Astrocyte (in vitro differentiated cells and primary cell): ENCODE results near the gene TBKBP1. TPM values are rescaled to one million over a fixed set of nuclear protein-coding genes. Genes with fewer than 3 reads are reported as not detected.

Experiments
- DNase-seq: peaks from one replicate; pipeline ENCODE4 v3.0.0-alpha.2; 2010; ENCODE audit warnings: low read depth
- FAIRE-seq: peaks from 2 replicates; lab custom pipeline; 2011; peaks lifted over from hg19 to GRCh38; lab: Jason Lieb, UNC
- H2AFZ ChIP-seq: 2 replicates; pipeline ENCODE4 v1.6.0; 2012; ENCODE audit warnings: low read depth, low read length, inconsistent platforms
- H3K27ac ChIP-seq: 2 replicates; pipeline ENCODE4 v1.5.1; 2011; ENCODE audit warnings: low read depth, low read length, inconsistent platforms
- H3K27me3 ChIP-seq: 2 replicates; pipeline ENCODE4 v1.6.0; 2011; ENCODE audit warnings: low read length, inconsistent platforms; ENCODE audit not compliant: insufficient read depth
- H3K36me3 ChIP-seq: 2 replicates; pipeline ENCODE4 v1.5.1; 2011; ENCODE audit warnings: low read length, inconsistent platforms; ENCODE audit not compliant: insufficient read depth
- H3K4me1 ChIP-seq: 2 replicates; pipeline ENCODE4 v1.5.1; 2011; ENCODE audit warnings: low read length, inconsistent platforms; ENCODE audit not compliant: insufficient read depth
- H3K4me2 ChIP-seq: 2 replicates; pipeline ENCODE4 v1.6.0; 2012; ENCODE audit warnings: low read length, inconsistent platforms
- H3K4me3 ChIP-seq: 2 replicates; pipeline ENCODE4 v1.5.1; 2011; ENCODE audit warnings: low read depth, mild to moderate bottlenecking, low read length, inconsistent platforms; ENCODE audit not compliant: insufficient read depth
- H3K79me2 ChIP-seq: 2 replicates; pipeline ENCODE4 v1.6.0; 2012; ENCODE audit warnings: mild to moderate bottlenecking, low read length, inconsistent platforms; ENCODE audit not compliant: insufficient read depth
- H3K9ac ChIP-seq: 2 replicates; pipeline ENCODE4 v1.6.0; 2012; ENCODE audit warnings: mild to moderate bottlenecking, low read length, inconsistent platforms
- H3K9me3 ChIP-seq: 2 replicates; pipeline ENCODE4 v1.5.1; 2012; ENCODE audit warnings: low read depth, mild to moderate bottlenecking, low read length, inconsistent platforms; ENCODE audit not compliant: insufficient read depth
- H4K20me1 ChIP-seq: 2 replicates; pipeline ENCODE4 v1.6.0; 2012; ENCODE audit warnings: low read length, inconsistent platforms; ENCODE audit not compliant: insufficient read depth
- H3K27ac Mint-ChIP-seq: one replicate; pipeline ENCODE4 v1.8.0; 2021; ENCODE audit warnings: mild to moderate bottlenecking, mixed read lengths; ENCODE audit not compliant: unreplicated experiment
- H3K27me3 Mint-ChIP-seq: one replicate; pipeline ENCODE4 v1.8.0; 2021; ENCODE audit warnings: low read depth, mixed read lengths; ENCODE audit not compliant: unreplicated experiment
- H3K36me3 Mint-ChIP-seq: one replicate; pipeline ENCODE4 v1.8.0; 2021; ENCODE audit warnings: low read depth, mixed read lengths; ENCODE audit not compliant: unreplicated experiment
- H3K4me1 Mint-ChIP-seq: one replicate; pipeline ENCODE4 v1.8.0; 2021; ENCODE audit warnings: low read depth, mixed read lengths; ENCODE audit not compliant: unreplicated experiment
- H3K4me3 Mint-ChIP-seq: one replicate; pipeline ENCODE4 v1.8.0; 2021; ENCODE audit warnings: mild to moderate bottlenecking, moderate library complexity, mixed read lengths; ENCODE audit not compliant: unreplicated experiment
- H3K9me3 Mint-ChIP-seq: one replicate; pipeline ENCODE4 v1.8.0; 2021; ENCODE audit warnings: mild to moderate bottlenecking, mixed read lengths; ENCODE audit not compliant: unreplicated experiment
- CTCF ChIP-seq: IDR thresholded peaks from 2 replicates; pipeline ENCODE4 v1.5.1; 2011; ENCODE audit warnings: low read depth, mild to moderate bottlenecking, inconsistent platforms, low read length, moderate library complexity; ENCODE audit not compliant: insufficient read depth
- EZH2 ChIP-seq: IDR thresholded peaks from 2 replicates; pipeline ENCODE4 v1.6.1; 2012; ENCODE audit warnings: mild to moderate bottlenecking, low read length, inconsistent platforms; ENCODE audit not compliant: insufficient read depth
- total RNA-seq: library from RNA; stranded (reverse); gene quantifications from 2 replicates; pipeline ENCODE4 v1.2.1, GENCODE V29; 2021

Gene TBKBP1
- total RNA-seq, 1 donor from 2014 or later: 26.7 TPM

DNA sequence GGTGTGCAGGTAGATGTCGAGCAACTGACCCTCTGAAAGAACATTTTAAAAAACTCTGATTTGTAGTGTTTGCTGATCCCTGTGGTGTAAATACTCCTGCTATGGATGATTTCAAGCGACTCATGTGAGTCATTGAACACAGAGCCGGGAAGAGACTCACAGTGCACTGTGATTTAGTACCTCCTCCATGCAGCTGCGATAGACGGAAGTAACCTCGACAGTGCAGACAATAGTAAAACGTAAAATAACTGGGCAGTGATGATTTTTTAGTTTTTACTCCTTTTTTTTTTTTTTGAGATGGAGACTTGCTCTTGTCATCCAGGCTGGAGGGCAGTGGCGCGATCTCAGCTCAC is 47.8 kb downstream of the TBKBP1 start:
- Histone ChIP-seq H3K79me2 (no peaks in the 10 kb centered on the region), H3K9me3 (no peaks in the 10 kb centered on the region), H3K4me3 (no peak overlapping the region), H3K36me3 (no peaks in the 10 kb centered on the region), H3K27ac (no peak overlapping the region), H4K20me1 (no peaks in the 10 kb centered on the region), H3K4me2 (no peak overlapping the region), H3K4me1 (no peaks in the 10 kb centered on the region), H3K9ac (no peak overlapping the region), H2AFZ (no peak overlapping the region), H3K27me3 (peaks cover 39% of the 10 kb centered on the region)
- Mint-ChIP-seq H3K27ac (no peak overlapping the region), H3K4me1 (no peaks in the 10 kb centered on the region), H3K4me3 (no peak overlapping the region), H3K36me3 (no peaks in the 10 kb centered on the region), H3K27me3 (peaks cover 53% of the 10 kb centered on the region), H3K9me3 (peaks cover 9% of the 10 kb centered on the region)
- FAIRE-seq (no peak), DNase-seq (no peak)
- no peak for TF ChIP-seq CTCF
- no peak for TF ChIP-seq EZH2

GRCh38 chr17:47742319-47743181 is 48.6 kb downstream of the TBKBP1 start:
- no peaks in the 10 kb centered on the region for H3K4me1 ChIP-seq
- H4K20me1 ChIP-seq: no peaks in the 10 kb centered on the region
- FAIRE-seq (no peak), DNase-seq (no peak)
- Mint-ChIP-seq H3K4me1 (no peaks in the 10 kb centered on the region), H3K27me3 (peaks cover 52% of the 10 kb centered on the region), H3K27ac (no peak overlapping the region), H3K9me3 (peaks cover 9% of the 10 kb centered on the region), H3K36me3 (no peaks in the 10 kb centered on the region), H3K4me3 (no peak overlapping the region)
- H3K4me2 ChIP-seq: no peak overlapping the region
- no peak overlapping the region for H2AFZ ChIP-seq
- no peaks in the 10 kb centered on the region for H3K36me3 ChIP-seq
- H3K4me3 ChIP-seq: no peak overlapping the region
- H3K9ac ChIP-seq: no peak overlapping the region
- no peaks in the 10 kb centered on the region for H3K79me2 ChIP-seq
- no peaks in the 10 kb centered on the region for H3K9me3 ChIP-seq
- TF ChIP-seq CTCF: peak; percentile 17
- TF ChIP-seq EZH2: no peak
- H3K27me3 ChIP-seq: peaks cover 33% of the 10 kb centered on the region
- H3K27ac ChIP-seq: no peak overlapping the region
